HG03457 (cell line): ENCODE data around the gene CAP1.
"Not testable (repeated sequence)": the region's sequence is repeated elsewhere in the genome, so short reads cannot be mapped to it uniquely, and the experiment has no call there.

Source experiments
- ATAC-seq: cut with Tn5 transposase; IDR thresholded peaks from one replicate; pipeline ENCODE4 v1.9.1; 2021; ENCODE audit warnings: moderate number of reproducible peaks; ENCODE audit not compliant: unreplicated experiment

CAP1 gene

DNA sequence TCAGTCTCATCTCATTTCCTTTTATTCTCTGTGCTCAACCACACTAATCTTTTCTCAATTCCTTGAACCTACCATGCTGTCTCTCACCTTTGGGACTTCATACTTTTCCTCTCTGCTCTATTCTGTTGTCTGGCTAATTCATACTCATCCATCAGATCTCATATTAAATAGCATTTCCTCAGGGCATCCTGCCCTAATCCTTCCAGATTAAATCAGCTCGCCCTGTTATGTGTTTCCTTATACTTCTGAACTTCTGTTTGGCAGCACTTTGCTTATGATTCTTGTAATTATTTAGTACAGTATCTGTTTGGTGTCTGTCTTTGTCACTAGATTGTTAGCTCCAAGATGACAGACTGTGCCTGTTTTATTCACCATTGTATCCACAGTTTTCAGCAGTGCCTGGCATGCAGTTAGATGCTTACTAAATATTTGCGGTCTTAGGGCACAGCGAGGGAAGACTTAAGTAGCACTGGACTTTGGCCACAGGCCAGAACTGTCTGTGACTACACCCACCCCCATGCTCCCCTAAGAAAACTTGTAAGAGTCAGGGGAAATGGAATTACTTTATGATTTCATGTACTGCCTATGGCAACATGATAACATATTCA is 9.9 kb upstream of the CAP1 start:
- ATAC-seq: no peak

- ATAC-seq: no peak
These were observed 8.2 kb upstream of the CAP1 start for GRCh38 chr1:40032240-40032891.

GRCh38 chr1:40034869-40035268 is 5.7 kb upstream of the CAP1 start:
- ATAC-seq: no peak

DNA sequence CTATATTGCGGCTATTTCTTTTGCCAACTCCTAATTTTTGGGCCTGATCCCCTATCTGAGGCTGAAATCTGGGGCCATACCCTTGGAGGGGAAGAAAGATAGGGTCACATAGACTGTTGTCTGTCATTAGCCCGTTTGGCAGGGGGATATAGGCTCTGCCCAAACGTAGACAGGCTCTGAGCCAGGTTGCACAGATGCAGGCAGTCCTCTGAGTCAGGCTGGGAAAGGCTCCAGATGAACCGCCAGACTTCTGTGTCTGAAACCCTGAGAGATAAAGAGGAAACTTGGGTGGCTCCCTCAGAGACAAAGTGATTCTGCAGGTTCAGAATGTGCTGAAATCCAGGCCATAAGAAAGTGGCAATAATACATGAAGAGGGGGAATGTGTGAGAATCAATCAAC is 4.0 kb upstream of the CAP1 start:
- ATAC-seq: no peak

- ATAC-seq: not testable (repeated sequence)
These were observed 3.3 kb upstream of the CAP1 start for GRCh38 chr1:40037254-40037653.

- ATAC-seq: no peak
These were observed 1.8 kb upstream of the CAP1 start for GRCh38 chr1:40038697-40039096.

DNA sequence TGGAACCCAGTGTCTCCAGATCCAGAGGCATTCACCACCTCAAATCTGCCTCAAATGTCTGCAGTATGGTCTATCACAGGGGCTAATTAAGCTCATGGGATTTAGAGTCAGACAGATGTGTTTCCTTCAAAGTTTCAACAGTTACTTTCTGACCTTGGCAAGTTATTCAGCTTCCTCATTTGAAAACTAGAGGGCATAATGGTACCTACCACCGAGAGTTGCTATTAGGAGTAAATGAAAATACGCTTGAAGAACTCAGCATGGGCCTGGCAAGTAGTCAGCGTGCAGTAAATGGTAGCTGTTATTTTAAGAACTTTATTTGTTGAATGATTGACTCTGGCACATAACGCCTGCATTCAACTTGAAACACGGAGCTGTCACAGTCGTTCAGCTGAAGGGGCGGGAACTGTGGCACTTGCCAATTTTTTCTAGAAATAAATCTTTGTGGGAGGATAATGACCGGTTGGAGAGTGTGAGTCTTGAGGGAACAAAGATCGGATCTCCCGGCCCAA is 1.2 kb upstream of the CAP1 start:
- no peak for ATAC-seq

DNA sequence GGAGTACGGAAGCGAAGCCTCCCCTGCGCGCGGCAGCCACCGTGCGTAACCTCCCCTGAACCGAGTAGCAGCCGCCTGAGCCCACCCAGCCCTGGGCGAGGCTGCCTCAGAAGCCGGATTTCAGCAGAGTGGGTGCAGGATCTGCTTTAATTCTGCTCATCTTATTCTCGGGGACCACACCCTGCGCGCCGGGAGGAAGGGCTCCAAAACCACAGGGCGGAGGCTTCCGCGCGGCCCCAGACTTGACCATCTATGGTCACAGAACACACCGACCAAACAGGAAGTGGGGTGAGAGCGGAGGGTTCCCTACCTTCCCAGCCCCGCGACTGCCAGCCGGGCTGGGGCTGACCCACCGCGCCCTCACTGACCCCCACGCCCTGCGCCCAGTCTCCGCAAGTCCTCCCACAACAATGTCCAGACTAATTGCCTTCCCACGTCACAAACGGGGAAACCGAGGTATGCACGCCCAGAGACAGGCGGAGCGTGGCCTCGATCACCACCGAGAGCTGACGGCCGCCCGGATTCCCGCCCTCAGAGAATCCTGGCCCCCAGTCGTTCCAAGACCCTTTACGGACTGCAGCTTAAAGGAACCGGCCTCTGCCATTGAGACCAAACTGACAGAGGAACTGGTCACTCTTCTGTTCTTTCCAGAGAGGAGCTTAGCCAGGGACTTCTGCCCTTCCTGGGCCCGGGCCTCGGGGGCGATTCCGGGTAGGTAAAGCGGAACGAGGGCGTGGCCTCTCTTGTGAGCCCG is 595 bp upstream of the CAP1 start:
- peak; percentile 43 for ATAC-seq

DNA sequence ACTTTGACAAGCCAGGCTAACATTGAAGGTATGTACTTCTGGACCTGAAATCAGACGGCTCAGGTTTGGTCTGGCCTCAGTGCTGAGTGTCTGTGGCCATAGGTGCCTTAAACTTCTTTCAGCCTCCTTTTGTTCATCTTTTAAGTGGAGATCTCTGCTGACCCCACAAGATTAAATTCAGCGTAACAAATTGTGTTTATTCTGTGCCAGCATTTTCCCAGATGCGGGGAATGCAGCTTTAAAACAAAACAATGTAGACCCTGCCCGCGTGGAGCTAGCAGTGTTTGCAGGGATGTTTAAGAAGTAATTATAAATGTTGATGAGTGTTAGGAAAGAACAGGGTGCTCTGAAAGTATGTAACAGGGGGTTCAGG is 923 bp downstream of the CAP1 start:
- ATAC-seq: no peak

- ATAC-seq: no peak
These were observed 1.8 kb downstream of the CAP1 start for GRCh38 chr1:40042341-40042740.

GRCh38 chr1:40044110-40044509 is 3.6 kb downstream of the CAP1 start:
- ATAC-seq: no peak

- ATAC-seq: no peak
These were observed 4.7 kb downstream of the CAP1 start for GRCh38 chr1:40045182-40045581.

- ATAC-seq: no peak
These were observed 5.2 kb downstream of the CAP1 start for GRCh38 chr1:40045766-40046165.

DNA sequence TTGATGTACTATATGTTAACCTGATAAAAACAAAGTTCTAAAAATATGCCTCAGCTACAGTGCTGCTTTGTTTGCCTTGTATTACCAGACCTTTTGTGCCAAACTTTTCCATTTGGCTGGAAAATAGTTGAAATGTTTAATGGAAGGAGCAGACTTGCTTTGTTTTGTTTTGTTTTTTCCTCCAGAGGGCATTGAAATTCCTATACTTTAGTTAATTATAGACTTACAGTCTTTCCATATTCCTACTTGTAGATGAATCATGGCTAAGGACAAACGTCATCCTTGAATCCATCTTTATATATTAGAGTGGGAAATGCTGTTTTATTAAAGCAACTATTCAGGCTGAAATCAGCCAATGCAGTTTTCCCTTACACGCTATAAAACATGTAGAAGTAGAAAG is 6.7 kb downstream of the CAP1 start:
- ATAC-seq: no peak

DNA sequence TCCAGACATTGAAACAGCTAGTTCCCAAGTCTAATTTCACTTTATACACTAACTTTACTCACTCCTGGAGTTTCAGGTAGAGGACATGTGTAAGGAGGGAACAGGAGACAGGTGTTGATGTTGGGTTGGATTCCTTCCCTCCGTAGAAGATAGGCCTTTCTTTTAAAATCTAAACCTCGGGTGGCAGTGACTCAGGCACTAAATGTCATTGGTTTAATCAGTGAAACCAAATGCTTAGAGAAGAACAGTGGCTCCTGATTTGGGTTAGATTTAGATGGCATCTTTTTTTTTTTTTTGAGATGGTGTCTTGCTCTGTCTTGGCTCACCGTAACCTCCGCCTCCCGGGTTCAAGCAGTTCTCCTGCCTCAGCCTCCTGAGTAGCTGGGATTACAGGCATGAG is 7.2 kb downstream of the CAP1 start:
- no peak for ATAC-seq

- no peak for ATAC-seq
These were observed 9.2 kb downstream of the CAP1 start for GRCh38 chr1:40049725-40050124.

DNA sequence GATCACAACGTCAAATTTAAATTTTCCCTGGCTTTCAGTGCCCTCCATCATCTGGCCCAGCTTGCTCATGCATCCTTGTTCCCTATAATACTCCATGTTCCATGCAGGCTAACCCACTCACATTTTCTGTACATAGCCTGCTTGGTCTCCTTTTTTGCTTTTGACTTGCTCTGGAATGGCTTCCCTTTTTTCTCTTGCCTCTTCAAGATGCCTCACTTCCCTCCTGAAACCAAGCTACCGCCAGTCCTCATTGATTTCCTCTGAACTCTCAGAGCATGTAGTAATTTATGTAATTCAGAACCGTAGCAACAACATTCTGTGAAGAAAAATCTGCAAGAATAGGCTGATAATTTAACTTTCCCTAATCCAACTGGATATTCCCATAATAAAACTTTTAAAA is 10.3 kb downstream of the CAP1 start:
- no peak for ATAC-seq

GRCh38 chr1:40053138-40053887 is 12.8 kb downstream of the CAP1 start:
- no peak for ATAC-seq

GRCh38 chr1:40056519-40057309 is 16.2 kb downstream of the CAP1 start:
- ATAC-seq: no peak

- no peak for ATAC-seq
These were observed 16.9 kb downstream of the CAP1 start for GRCh38 chr1:40057310-40058030.
